HepG2 (cell line): ENCODE results near the gene POFUT2. TPM values are rescaled to one million over a fixed set of nuclear protein-coding genes. Genes with fewer than 3 reads are reported as not detected.

Source experiments
- ATAC-seq: fragments of 200-7000 bp; cut with Tn5 transposase; 3 replicates; pipeline ENCODE4 v1.9.1; 2020; ENCODE audit warnings: mild to moderate bottlenecking, moderate library complexity
- BruUV-seq: library from RNA; stranded (reverse); fragments of 400-500 nt; replicated peaks from 2 replicates; lab custom pipeline; 2021; lab: Mats Ljungman, UMichigan
- CTCF ChIA-PET: fragments of 300-600 bp; formaldehyde crosslinking; extraction: SDS; loops from one replicate; lab custom pipeline; 2021; ENCODE audit warnings: low total read pairs, inconsistent platforms, low intra/inter-chr PET ratio; lab: Yijun Ruan, JAX
- POLR2A ChIA-PET: fragments of 350-600 bp; sonication (Branson Sonifier 250); formaldehyde crosslinking; loops from one replicate; lab custom pipeline; 2020; ENCODE audit warnings: antibody characterized with exemption, inconsistent platforms; lab: Yijun Ruan, JAX
- DNase-seq: peaks from one replicate; pipeline ENCODE4 v3.0.0-alpha.2; 2015; ENCODE audit warnings: low spot score
- FAIRE-seq: peaks from 3 replicates; lab custom pipeline; 2011; peaks lifted over from hg19 to GRCh38; lab: Jason Lieb, UNC
- H2AFZ ChIP-seq: one replicate; pipeline ENCODE4 v1.6.1; 2011; ENCODE audit warnings: low read length, inconsistent platforms
- H3K27ac ChIP-seq: fragments of 300-600 bp; 3 replicates; pipeline ENCODE4 v1.8.0; 2011; ENCODE audit warnings: mixed run types, mild to moderate bottlenecking, mixed read lengths, low read length, inconsistent platforms; ENCODE audit not compliant: insufficient read depth; ENCODE audit errors: extremely low read length
- H3K27me3 ChIP-seq, 2 experiments: fragments of 200-600 bp in 1 of 2; 2 replicates in 1 of 2; 3 replicates in 1 of 2; pipeline versions ENCODE4 v1.6.0 to v1.8.0; 2011; ENCODE audit warnings: low read length in 2 of 2, mild to moderate bottlenecking in 2 of 2, moderate library complexity in 2 of 2, inconsistent platforms in 1 of 2; ENCODE audit not compliant: insufficient read depth in 2 of 2, control insufficient read depth in 1 of 2
- H3K36me3 ChIP-seq, 2 experiments: fragments of 200-600 bp in 1 of 2; replicated peaks in 1 of 2; 2 replicates in 1 of 2; 3 replicates in 1 of 2; pipeline versions ENCODE4 v1.5.1 to v1.8.0; 2011; ENCODE audit warnings: low read length in 2 of 2, inconsistent platforms in 1 of 2; ENCODE audit not compliant: insufficient read depth in 2 of 2, control insufficient read depth in 1 of 2
- H3K4me1 ChIP-seq: 2 replicates; pipeline ENCODE4 v1.5.1; 2012; ENCODE audit warnings: low read length, inconsistent platforms; ENCODE audit not compliant: insufficient read depth
- H3K4me2 ChIP-seq: 2 replicates; pipeline ENCODE4 v1.6.0; 2011; ENCODE audit warnings: low read depth, low read length, inconsistent platforms
- H3K4me3 ChIP-seq, 3 experiments: fragments of 200-600 bp in 1 of 3; sonication (generic), shearing (Covaris generic) in 1 of 3; replicated peaks in 1 of 3; 2 replicates each; pipeline ENCODE4 v1.5.1; 2011 to 2016; ENCODE audit warnings: low read length in 3 of 3, inconsistent platforms in 2 of 3, low read depth in 2 of 3, mild to moderate bottlenecking in 2 of 3, control low read depth in 1 of 3, mixed read lengths in 1 of 3; ENCODE audit not compliant: insufficient read depth in 1 of 3
- H3K79me2 ChIP-seq: one replicate; pipeline ENCODE4 v1.6.1; 2011; ENCODE audit warnings: low read length, inconsistent platforms; ENCODE audit not compliant: insufficient read depth
- H3K9ac ChIP-seq: 2 replicates; pipeline ENCODE4 v1.6.0; 2011; ENCODE audit warnings: mild to moderate bottlenecking, low read depth, low read length, inconsistent platforms; ENCODE audit not compliant: insufficient read depth
- H3K9me3 ChIP-seq: 2 replicates; pipeline ENCODE4 v1.5.1; 2012; ENCODE audit warnings: mild to moderate bottlenecking, low read length
- H4K20me1 ChIP-seq: 2 replicates; pipeline ENCODE4 v1.6.0; 2011; ENCODE audit warnings: inconsistent platforms, mild to moderate bottlenecking, low read length, moderate library complexity; ENCODE audit not compliant: insufficient read depth
- BORCS8-MEF2B ChIP-seq: sonication (generic); formaldehyde crosslinking; IDR thresholded peaks from 2 replicates; pipeline ENCODE4 v1.8.0; 2022; ENCODE audit warnings: mild to moderate bottlenecking, missing genetic modification reagents
- ETV5 ChIP-seq: IDR thresholded peaks from 2 replicates; pipeline ENCODE4 v1.6.1; 2018; ENCODE audit warnings: missing biosample characterization, missing genetic modification reagents, inconsistent platforms, borderline replicate concordance
- FOSL2 ChIP-seq: sonication (generic); formaldehyde crosslinking; IDR thresholded peaks from 2 replicates; pipeline ENCODE4 v1.4.0; 2020; ENCODE audit warnings: missing genetic modification reagents
- HIVEP1 ChIP-seq: sonication (generic); formaldehyde crosslinking; IDR thresholded peaks from 2 replicates; pipeline ENCODE4 v1.4.0; 2020; ENCODE audit warnings: mild to moderate bottlenecking, missing genetic modification reagents
- MEIS1 ChIP-seq: sonication (generic); formaldehyde crosslinking; IDR thresholded peaks from 2 replicates; pipeline ENCODE4 v1.9.0; 2021; ENCODE audit warnings: mild to moderate bottlenecking, missing genetic modification reagents, moderate library complexity, borderline replicate concordance
- ZNF460 ChIP-seq: sonication (generic); formaldehyde crosslinking; IDR thresholded peaks from 2 replicates; pipeline ENCODE4 v1.5.1; 2020; ENCODE audit warnings: missing genetic modification reagents, mild to moderate bottlenecking, borderline replicate concordance
- ZNF569 ChIP-seq: sonication (generic); formaldehyde crosslinking; IDR thresholded peaks from 2 replicates; pipeline ENCODE4 v1.5.0; 2020; ENCODE audit warnings: mild to moderate bottlenecking, missing genetic modification reagents, moderate library complexity, borderline replicate concordance
- ZXDC ChIP-seq: sonication (generic); formaldehyde crosslinking; IDR thresholded peaks from 2 replicates; pipeline ENCODE4 v1.5.0; 2020; ENCODE audit warnings: mild to moderate bottlenecking, missing genetic modification reagents
- WGBS: methylation state at CpG from one replicate; pipeline ENCODE4 v1.1.6; 2017; ENCODE audit warnings: low lambda C conversion rate; 5-methylcytosine and 5-hydroxymethylcytosine counted together
- in situ Hi-C: cut with HindIII; loops from 2 replicates; pipeline ENCODE4 v1.10.0; 2017; ENCODE audit warnings: low pct_unique_long_range_greater_than_20kb; ENCODE audit not compliant: extremely low pct_ligation_motif_present
- intact Hi-C: fragments of 100-400 bp; cut with micrococcal nuclease; formaldehyde crosslinking; loops from one replicate; pipeline ENCODE4 v1.10.0; 2022; ENCODE audit not compliant: unreplicated experiment
- polyA plus RNA-seq, 8 experiments: library from polyadenylated mRNA; depleted of rRNA in 3 of 8; stranded (reverse) in 7 of 8; unstranded in 1 of 8; fragments of >200 nt; fragmentation: Illumina TruSeq in 4 of 8; extraction: Trizol in 4 of 8; gene quantifications; 2 replicates each; pipeline versions ENCODE4 v1.2.1 to v1.2.3, GENCODE V29; 2011 to 2016; ENCODE audit warnings: low read depth in 4 of 8, missing spikeins in 1 of 8, mixed read lengths in 1 of 8; ENCODE audit not compliant: insufficient read depth in 1 of 8
- total RNA-seq, 5 experiments: library from RNA; depleted of rRNA; stranded (reverse); fragments of >200 nt; fragmentation: Illumina TruSeq; extraction: Trizol; gene quantifications; 2 replicates each; pipeline ENCODE4 v1.2.3, GENCODE V29; 2016; ENCODE audit warnings: low read depth in 1 of 5

The POFUT2 gene
- total and polyA plus RNA-seq, 2 of the 13 experiments (the other 11 are each of a cell fraction or from before 2014, with no cell fraction given) = 22.8 to 24.0 TPM

- no peak overlapping the region for H2AFZ ChIP-seq
- no peak for ATAC-seq
- TSS peak; percentile 29 for BruUV-seq
- TF ChIP-seq ZNF569 (CRISPR knock-in tag) = no peak
- no peak for TF ChIP-seq ZXDC (CRISPR knock-in tag)
- TF ChIP-seq FOSL2 = no peak
- TF ChIP-seq HIVEP1 (CRISPR knock-in tag) = no peak
- TF ChIP-seq BORCS8-MEF2B (CRISPR knock-in tag) = no peak
- TF ChIP-seq ETV5 (CRISPR knock-in tag) = no peak
- TF ChIP-seq ZNF460 (CRISPR knock-in tag) = no peak
- no peak for TF ChIP-seq MEIS1 (CRISPR knock-in tag)
- TF ChIP-seq, all 625 proteins: peak for 0
- Histone ChIP-seq H3K9ac (no peak overlapping the region), H3K4me3 (no peak overlapping the region), H3K9me3 (no peaks in the 10 kb centered on the region), H3K36me3 (no peaks in the 10 kb centered on the region), H3K4me2 (no peak overlapping the region), H3K4me1 (peaks cover 73% of the 10 kb centered on the region), H4K20me1 (no peaks in the 10 kb centered on the region), H3K79me2 (no peaks in the 10 kb centered on the region), H3K27ac (no peak overlapping the region), H3K27me3 (no peaks in the 10 kb centered on the region; a peak in 1 of 5 replicates)
- DNase-seq (no peak), FAIRE-seq (no peak)
- intact Hi-C loops = loop anchor here (10.0 kb wide), 1 partner anchor 109 kb away; the partner anchor contains the start of gene COL18A1
- in situ Hi-C loops = no loop called here
- WGBS = 89% methylated on average over 26 of the region's 27 CpGs
- POLR2A ChIA-PET = interaction anchor here (1.0 kb wide), 1 partner anchor 176 kb away, joined by 3 read pairs; no protein-coding TSS in a partner anchor
- CTCF ChIA-PET = no interaction called here
Measured at GRCh38 chr21:45295576-45296365, 8.1 kb upstream of the POFUT2 start.
